Stomach (tissue), 9 donors: Measurements from ENCODE around the gene CHI3L1. TPM values are rescaled to one million over a fixed set of nuclear protein-coding genes. Genes with fewer than 3 reads are reported as not detected.

ENCODE experiments used
- DNase-seq, 2 donors: peaks; one replicate each; pipeline versions ENCODE4 v3.0.0 to v3.0.0-alpha.2; 2013 to 2019
- H3K27ac ChIP-seq, 5 donors: fragments of 200-600 bp in 4 of 5; sonication (generic) in 4 of 5; one replicate each; pipeline ENCODE4 v1.5.1; 2013 to 2019; ENCODE audit warnings: mild to moderate bottlenecking in 1 of 5, moderate library complexity in 1 of 5
- H3K27me3 ChIP-seq, 3 donors: fragments of 200-600 bp; sonication (generic); one replicate each; pipeline ENCODE4 v1.5.1; 2017 to 2019; ENCODE audit warnings: mixed run types in 1 of 3
- H3K36me3 ChIP-seq, 4 donors: fragments of 200-600 bp; sonication (generic); 1 replicate in 3 of 4; 2 replicates in 1 of 4; pipeline ENCODE4 v1.5.1; 2016 to 2019
- H3K4me1 ChIP-seq, 4 donors: fragments of 200-600 bp; sonication (generic); one replicate each; pipeline ENCODE4 v1.5.1; 2016 to 2019
- H3K4me3 ChIP-seq, 4 donors: fragments of 200-600 bp; sonication (generic) in 3 of 4; one replicate each; pipeline ENCODE4 v1.5.1; 2016 to 2019; ENCODE audit warnings: mild to moderate bottlenecking in 1 of 4
- H3K9me3 ChIP-seq, 4 donors: fragments of 200-600 bp; sonication (generic); one replicate each; pipeline ENCODE4 v1.5.1; 2016 to 2019
- EP300 ChIP-seq: sonication (generic); formaldehyde crosslinking; IDR thresholded peaks from one replicate; pipeline ENCODE4 v1.6.1; 2017; ENCODE audit warnings: antibody characterized with exemption
- POLR2A ChIP-seq, 4 donors: fragments of 450-650 bp; IDR thresholded peaks; one replicate each; pipeline ENCODE4 v1.6.1; 2016; ENCODE audit warnings: antibody characterized with exemption in 4 of 4, control low read depth in 2 of 4, mild to moderate bottlenecking in 1 of 4, moderate library complexity in 1 of 4
- POLR2AphosphoS5 ChIP-seq, 3 donors: sonication (generic); formaldehyde crosslinking; IDR thresholded peaks; one replicate each; pipeline ENCODE4 v1.6.1; 2016; ENCODE audit warnings: antibody characterized with exemption in 3 of 3
- WGBS, 5 donors: extraction: QIAGEN DNeasy Blood & Tissue Kit in 3 of 5; methylation state at CpG; one replicate each; pipeline versions ENCODE4 v1.1.5 to v1.1.7; 2013 to 2018; 5-methylcytosine and 5-hydroxymethylcytosine counted together
- intact Hi-C: fragments of 100-400 bp; cut with DNase I; formaldehyde crosslinking; loops from one replicate; pipeline ENCODE4 v1.15.1; 2023; ENCODE audit warnings: low total_unique reads
- polyA plus RNA-seq, 3 donors: library from polyadenylated mRNA; stranded (reverse); fragments of 200-250 nt; gene quantifications; one replicate each; pipeline ENCODE4 v1.2.3, GENCODE V29; 2013
- total RNA-seq, 5 donors: library from RNA; depleted of rRNA; stranded (reverse); fragments of >200 nt; gene quantifications; one replicate each; pipeline versions ENCODE4 v1.1.0 to v1.2.3, GENCODE V29; 2014 to 2016
- TF ChIP-seq, protein P1 (sequence below), 7 experiments: fragments of 450-650 bp in 4 of 7; fragments of 200-600 bp in 3 of 7; sonication (generic) in 3 of 7; IDR thresholded peaks; one replicate each; pipeline ENCODE4 v1.5.1; 2016 to 2019; ENCODE audit warnings: antibody characterized with exemption in 7 of 7, control low read depth in 2 of 7, mild to moderate bottlenecking in 1 of 7
- donor health status: healthy with polysubstance abuse.
- donor health status: Bipolar disorder and iron deficiency.
- donor health status: healthy.

Gene CHI3L1
- total and polyA plus RNA-seq, 8 donors, result 1.1 to 28.1 (median 3.9) TPM; not detected in 3

DNA sequence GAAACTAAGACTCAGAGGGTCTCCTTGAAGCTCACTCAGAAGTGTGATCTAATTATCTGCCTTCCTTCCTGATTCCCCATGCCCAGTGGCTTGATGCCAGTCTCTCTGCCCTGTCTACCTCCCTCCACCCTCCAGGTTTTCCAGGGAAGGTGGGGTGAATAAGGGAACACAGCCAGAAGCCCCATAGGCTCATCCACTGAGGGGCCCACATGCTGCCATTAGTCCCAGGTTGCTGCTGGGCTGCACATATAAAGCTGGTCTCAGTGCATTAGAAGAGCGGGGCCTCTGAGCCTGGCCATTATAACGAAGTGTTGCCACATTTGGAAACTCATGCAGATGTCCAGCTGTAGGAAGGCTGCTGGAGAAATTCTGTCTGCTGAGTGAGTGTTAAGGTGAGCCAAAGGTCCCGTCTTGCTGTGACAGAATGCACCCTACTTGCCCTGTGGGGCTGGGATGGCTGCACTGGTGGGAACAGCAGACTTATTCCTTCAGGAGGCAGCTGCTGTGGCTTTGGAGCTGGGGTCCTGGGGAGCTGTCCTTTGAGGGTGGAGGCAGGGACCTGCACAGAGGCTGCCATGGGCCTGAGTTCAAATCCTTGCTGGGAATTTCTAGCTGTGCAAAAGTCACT lies 56.0 kb downstream of the CHI3L1 start:
- intact Hi-C loops, result no loop called here
- H3K27me3 ChIP-seq, result peaks cover 0 to 38% (median 22%) of the 10 kb centered on the region in 3 donors
- TF ChIP-seq POLR2A (IDR thresholded peaks at IDR 0.05) (no peak), POLR2AphosphoS5 (IDR thresholded peaks at IDR 0.05) (no peak), EP300 (no peak)
- TF ChIP-seq, protein P1, sequence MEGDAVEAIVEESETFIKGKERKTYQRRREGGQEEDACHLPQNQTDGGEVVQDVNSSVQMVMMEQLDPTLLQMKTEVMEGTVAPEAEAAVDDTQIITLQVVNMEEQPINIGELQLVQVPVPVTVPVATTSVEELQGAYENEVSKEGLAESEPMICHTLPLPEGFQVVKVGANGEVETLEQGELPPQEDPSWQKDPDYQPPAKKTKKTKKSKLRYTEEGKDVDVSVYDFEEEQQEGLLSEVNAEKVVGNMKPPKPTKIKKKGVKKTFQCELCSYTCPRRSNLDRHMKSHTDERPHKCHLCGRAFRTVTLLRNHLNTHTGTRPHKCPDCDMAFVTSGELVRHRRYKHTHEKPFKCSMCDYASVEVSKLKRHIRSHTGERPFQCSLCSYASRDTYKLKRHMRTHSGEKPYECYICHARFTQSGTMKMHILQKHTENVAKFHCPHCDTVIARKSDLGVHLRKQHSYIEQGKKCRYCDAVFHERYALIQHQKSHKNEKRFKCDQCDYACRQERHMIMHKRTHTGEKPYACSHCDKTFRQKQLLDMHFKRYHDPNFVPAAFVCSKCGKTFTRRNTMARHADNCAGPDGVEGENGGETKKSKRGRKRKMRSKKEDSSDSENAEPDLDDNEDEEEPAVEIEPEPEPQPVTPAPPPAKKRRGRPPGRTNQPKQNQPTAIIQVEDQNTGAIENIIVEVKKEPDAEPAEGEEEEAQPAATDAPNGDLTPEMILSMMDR (IDR thresholded peaks at IDR 0.05), result no peak
- 71 to 85% (median 81%) methylated on average over 3 of the region's 3 CpGs for WGBS, 5 donors
- no peaks in the 10 kb centered on the region for H3K36me3 ChIP-seq
- peak overlapping the region in 1 of 5 donors; percentile 20 for H3K27ac ChIP-seq
- no peaks in the 10 kb centered on the region for H3K9me3 ChIP-seq
- peaks cover 27 to 52% (median 47%) of the 10 kb centered on the region in 4 donors for H3K4me1 ChIP-seq
- peak in 1 of 2 donors; percentile 29 for DNase-seq
- no peak overlapping the region for H3K4me3 ChIP-seq

DNA sequence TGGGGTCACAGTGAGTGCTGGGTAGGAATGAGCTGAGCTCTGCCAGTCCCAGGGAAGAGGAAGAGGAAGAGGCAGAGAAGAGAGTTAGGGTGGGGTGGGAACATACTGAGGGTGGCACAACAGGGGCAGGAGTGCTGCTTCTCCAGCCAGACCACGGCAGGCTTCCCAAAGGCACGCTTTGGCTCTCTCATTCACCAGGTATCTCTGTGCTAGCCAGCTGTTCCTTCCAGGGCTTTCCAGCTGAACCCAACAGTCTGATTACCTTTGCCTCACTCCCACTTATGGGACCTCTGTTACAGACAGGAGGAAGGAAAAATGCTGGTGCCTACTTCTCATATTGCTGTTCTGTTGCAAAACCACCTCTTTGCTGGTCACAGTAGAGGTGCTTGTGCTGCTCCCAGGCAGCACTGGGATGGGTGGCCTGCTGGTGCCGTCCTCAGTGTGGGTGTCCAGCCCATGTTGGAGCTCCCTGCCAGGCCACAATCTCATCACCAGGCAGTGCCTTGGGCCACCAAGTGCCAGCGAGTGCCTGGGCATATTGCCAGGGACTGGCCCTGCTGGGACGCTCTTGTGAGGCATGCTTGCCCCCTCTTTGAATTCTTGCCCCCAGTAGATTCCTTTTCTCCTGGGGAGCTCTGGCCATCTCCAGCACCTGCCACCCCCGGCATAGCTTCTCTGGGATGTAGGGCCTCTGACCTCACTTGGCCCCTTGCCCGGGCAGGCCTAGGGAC lies 56.8 kb downstream of the CHI3L1 start:
- H3K4me3 ChIP-seq, result peak overlapping the region in 1 of 4 donors; percentile 52
- peaks cover 0 to 46% (median 27%) of the 10 kb centered on the region in 3 donors for H3K27me3 ChIP-seq
- H3K9me3 ChIP-seq, result no peaks in the 10 kb centered on the region
- peaks cover 27 to 52% (median 46%) of the 10 kb centered on the region in 4 donors for H3K4me1 ChIP-seq
- DNase-seq, result peak in 1 of 2 donors; percentile 83
- H3K27ac ChIP-seq, result peak overlapping the region in 1 of 5 donors; percentile 20
- whole genome bisulfite sequencing, 5 donors, result 26 to 42% (median 37%) methylated on average over 5 to 7 of the region's 7 CpGs
- intact Hi-C loops, result no loop called here
- no peaks in the 10 kb centered on the region for H3K36me3 ChIP-seq
- TF ChIP-seq POLR2A (IDR thresholded peaks at IDR 0.05), result no peak
- TF ChIP-seq POLR2AphosphoS5 (IDR thresholded peaks at IDR 0.05), result no peak
- TF ChIP-seq EP300, result no peak
- TF ChIP-seq, protein P1 (IDR thresholded peaks at IDR 0.05), result no peak

Other genes starting within 250 kb of the CHI3L1 start
- gene ADIPOR1, start 228.4 kb downstream of the CHI3L1 start, total RNA-seq, result 100 to 1,000 TPM in 1 of 5 donors, 10 to 100 TPM in 4; 46.1 to 112 (median 70.6) TPM
- 10 to 100 TPM; 55.8 to 69.7 (median 60.5) TPM for gene ADIPOR1, start 228.4 kb downstream of the CHI3L1 start, polyA plus RNA-seq
- gene CYB5R1, start 219.4 kb downstream of the CHI3L1 start, total RNA-seq, result 10 to 100 TPM; 17.7 to 89.8 (median 49.6) TPM
- gene CYB5R1, start 219.4 kb downstream of the CHI3L1 start, polyA plus RNA-seq, result 10 to 100 TPM; 38.6 to 54.0 (median 45.1) TPM
- gene TMEM183A, start 179.3 kb downstream of the CHI3L1 start, total RNA-seq, result 100 to 1,000 TPM in 2 of 5 donors, 10 to 100 TPM in 3; 33.3 to 177 (median 77.2) TPM
- 10 to 100 TPM; 36.0 to 60.5 (median 52.1) TPM for gene TMEM183A, start 179.3 kb downstream of the CHI3L1 start, polyA plus RNA-seq
- gene PPFIA4, start 160.2 kb downstream of the CHI3L1 start, total RNA-seq, result 1 to 10 TPM in 2 of 5 donors, under 1 TPM in 2, not detected in 1; 0.29 to 2.2 (median 1.2) TPM
- under 1 TPM; 0.31 to 0.95 (median 0.37) TPM for gene PPFIA4, start 160.2 kb downstream of the CHI3L1 start, polyA plus RNA-seq
- gene MYOG, start 100.7 kb downstream of the CHI3L1 start, total RNA-seq, result not detected
- gene MYOG, start 100.7 kb downstream of the CHI3L1 start, polyA plus RNA-seq, result not detected
- 1 to 10 TPM in 2 of 5 donors, under 1 TPM in 1, not detected in 2; 0.18 to 3.1 (median 1.2) TPM for gene ADORA1, start 59.0 kb downstream of the CHI3L1 start, total RNA-seq
- gene ADORA1, start 59.0 kb downstream of the CHI3L1 start, polyA plus RNA-seq, result 1 to 10 TPM in 2 of 3 donors, under 1 TPM in 1; 0.30 to 4.2 (median 3.7) TPM
- not detected for gene MYBPH, start 10.9 kb downstream of the CHI3L1 start, total RNA-seq
- under 1 TPM in 2 of 3 donors, not detected in 1; 0.05 to 0.19 TPM for gene MYBPH, start 10.9 kb downstream of the CHI3L1 start, polyA plus RNA-seq
- gene CHIT1, start 43.0 kb upstream of the CHI3L1 start, total RNA-seq, result under 1 TPM in 1 of 5 donors, not detected in 4; 0.18 TPM
- gene CHIT1, start 43.0 kb upstream of the CHI3L1 start, polyA plus RNA-seq, result under 1 TPM in 1 of 3 donors, not detected in 2; 0.05 TPM
- 100 to 1,000 TPM in 3 of 5 donors, 10 to 100 TPM in 2; 80.2 to 231 (median 113) TPM for gene BTG2, start 118.8 kb upstream of the CHI3L1 start, total RNA-seq
- 10 to 100 TPM; 46.4 to 78.9 (median 58.6) TPM for gene BTG2, start 118.8 kb upstream of the CHI3L1 start, polyA plus RNA-seq
- 100 to 1,000 TPM in 1 of 5 donors, 10 to 100 TPM in 4; 14.7 to 422 (median 54.9) TPM for gene FMOD, start 164.4 kb upstream of the CHI3L1 start, total RNA-seq
- 10 to 100 TPM; 30.1 to 39.7 (median 35.6) TPM for gene FMOD, start 164.4 kb upstream of the CHI3L1 start, polyA plus RNA-seq